HCT116 (cell line): ENCODE measurements around the gene SRGAP3. TPM values are rescaled to one million over a fixed set of nuclear protein-coding genes. Genes with fewer than 3 reads are reported as not detected.

Source experiments
- ATAC-seq: fragments of 200-7000 bp; cut with Tn5 transposase; 2 replicates; pipeline ENCODE4 v1.9.1; 2020; ENCODE audit warnings: mild to moderate bottlenecking, moderate library complexity
- BruUV-seq: library from RNA; stranded (reverse); fragments of 400-500 nt; replicated peaks from 2 replicates; lab custom pipeline; 2021; lab: Mats Ljungman, UMichigan
- CTCF ChIA-PET: fragments of 300-600 bp; sonication (Branson Sonifier 250); formaldehyde crosslinking; loops from one replicate; lab custom pipeline; 2021; ENCODE audit warnings: antibody characterized with exemption; lab: Charles Lee
- POLR2A ChIA-PET: fragments of 300-600, 350-600 bp; sonication (Branson Sonifier 250); formaldehyde crosslinking; loops from one replicate; lab custom pipeline; 2021; ENCODE audit warnings: antibody characterized with exemption; lab: Charles Lee
- RAD21 ChIA-PET, 2 experiments: fragments of 300-600 bp; sonication (Branson Sonifier 250); formaldehyde crosslinking; loops; one replicate each; lab custom pipeline; 2023; ENCODE audit warnings: low total read pairs in 2 of 2; ENCODE audit not compliant: uncharacterized antibody in 2 of 2, unreplicated experiment in 2 of 2, low non-redundant PET in 1 of 2; lab: Charles Lee
- DNase-seq: peaks from one replicate; pipeline ENCODE4 v3.0.0-alpha.2; 2010; ENCODE audit warnings: low read depth, low spot score
- H2AFZ ChIP-seq: fragments of 200-600 bp; shearing (Covaris generic), sonication (generic); 2 replicates; pipeline ENCODE4 v1.6.1; 2017; ENCODE audit warnings: low read depth, mixed run types, mixed read lengths, antibody characterized with exemption, low read length; ENCODE audit not compliant: poor library complexity, severe bottlenecking
- H3K27ac ChIP-seq: 2 replicates; pipeline ENCODE4 v1.5.1; 2012; ENCODE audit warnings: low read depth, low read length
- H3K27me3 ChIP-seq: fragments of 200-600 bp; sonication (generic); 2 replicates; pipeline ENCODE4 v1.6.1; 2016; ENCODE audit warnings: mixed run types, low read length, mixed read lengths; ENCODE audit not compliant: insufficient read depth
- H3K36me3 ChIP-seq, 2 experiments: fragments of 200-500 bp in 1 of 2; fragments of 200-600 bp in 1 of 2; sonication (Bioruptor generic) in 1 of 2; sonication (generic) in 1 of 2; 2 replicates each; pipeline versions ENCODE4 v1.5.1 to v1.6.1; 2014 to 2016; ENCODE audit warnings: low read length in 2 of 2, inconsistent platforms in 1 of 2, mixed read lengths in 1 of 2, mixed run types in 1 of 2; ENCODE audit not compliant: insufficient read depth in 2 of 2, control insufficient read depth in 1 of 2
- H3K4me1 ChIP-seq, 2 experiments: fragments of 200-600 bp in 1 of 2; sonication (generic) in 1 of 2; 2 replicates each; pipeline versions ENCODE4 v1.5.1 to v1.6.1; 2012 to 2017; ENCODE audit warnings: low read length in 2 of 2, inconsistent platforms in 1 of 2, mild to moderate bottlenecking in 1 of 2, mixed read lengths in 1 of 2, mixed run types in 1 of 2, moderate library complexity in 1 of 2; ENCODE audit not compliant: insufficient read depth in 2 of 2, control insufficient read depth in 1 of 2
- H3K4me2 ChIP-seq: fragments of 200-600 bp; sonication (generic); 2 replicates; pipeline ENCODE4 v1.6.1; 2017; ENCODE audit warnings: mixed run types, low read length, mixed read lengths
- H3K4me3 ChIP-seq, 2 experiments: fragments of 200-600 bp in 1 of 2; sonication (generic) in 1 of 2; replicated peaks in 1 of 2; 2 replicates each; pipeline ENCODE4 v1.5.1; 2011 to 2016; ENCODE audit warnings: low read length in 2 of 2, control low read depth in 1 of 2, low read depth in 1 of 2, mild to moderate bottlenecking in 1 of 2, mixed read lengths in 1 of 2, mixed run types in 1 of 2
- H3K79me2 ChIP-seq: fragments of 200-600 bp; sonication (generic); 2 replicates; pipeline ENCODE4 v1.6.1; 2017; ENCODE audit warnings: mild to moderate bottlenecking, mixed run types, low read length, moderate library complexity, mixed read lengths; ENCODE audit not compliant: insufficient read depth
- H3K9ac ChIP-seq: fragments of 200-600 bp; sonication (generic); 2 replicates; pipeline ENCODE4 v1.6.1; 2016; ENCODE audit warnings: low read length, mixed read lengths
- H3K9me2 ChIP-seq: fragments of 200-600 bp; sonication (generic), shearing (Covaris generic); 2 replicates; pipeline ENCODE4 v1.6.1; 2017; ENCODE audit warnings: mixed run types, mild to moderate bottlenecking, moderate library complexity; ENCODE audit not compliant: insufficient read depth
- H3K9me3 ChIP-seq, 2 experiments: fragments of 200-500 bp in 1 of 2; fragments of 200-600 bp in 1 of 2; sonication (Bioruptor generic) in 1 of 2; sonication (generic) in 1 of 2; 2 replicates each; pipeline ENCODE4 v1.6.1; 2014 to 2017; ENCODE audit warnings: low read length in 2 of 2, mixed read lengths in 2 of 2, inconsistent platforms in 1 of 2, low read depth in 1 of 2, mild to moderate bottlenecking in 1 of 2, mixed run types in 1 of 2, moderate library complexity in 1 of 2; ENCODE audit not compliant: control insufficient read depth in 1 of 2, insufficient read depth in 1 of 2
- H4K20me1 ChIP-seq: fragments of 200-600 bp; sonication (generic), shearing (Covaris generic); 2 replicates; pipeline ENCODE4 v1.6.1; 2017; ENCODE audit warnings: mixed run types, mild to moderate bottlenecking, moderate library complexity; ENCODE audit not compliant: insufficient read depth
- ATF3 ChIP-seq: IDR thresholded peaks from 2 replicates; pipeline ENCODE4 v1.6.1; 2012
- CBX3 ChIP-seq: IDR thresholded peaks from 2 replicates; pipeline ENCODE4 v1.6.1; 2012; ENCODE audit warnings: low read depth
- CTCF ChIP-seq, 3 experiments: fragments of 200-600 bp in 1 of 3; sonication (generic) in 1 of 3; IDR thresholded peaks in 2 of 3; conservative IDR thresholded peaks in 1 of 3; 2 replicates each; pipeline ENCODE4 v1.5.1; 2012 to 2017; ENCODE audit warnings: low read depth in 2 of 3, low read length in 2 of 3, antibody characterized with exemption in 1 of 3, borderline replicate concordance in 1 of 3, control low read depth in 1 of 3, mild to moderate bottlenecking in 1 of 3, mixed read lengths in 1 of 3, mixed run types in 1 of 3, moderate library complexity in 1 of 3; ENCODE audit not compliant: insufficient read depth in 1 of 3
- EGR1 ChIP-seq: IDR thresholded peaks from 2 replicates; pipeline ENCODE4 v1.6.1; 2012; ENCODE audit warnings: low read depth
- ELF1 ChIP-seq: IDR thresholded peaks from 2 replicates; pipeline ENCODE4 v1.6.1; 2012; ENCODE audit warnings: low read depth, borderline replicate concordance
- EZH2 ChIP-seq: fragments of 200-600 bp; sonication (generic); IDR thresholded peaks from 2 replicates; pipeline ENCODE4 v1.6.1; 2017; ENCODE audit warnings: antibody characterized with exemption, mixed run types
- EZH2phosphoT487 ChIP-seq: fragments of 200-600 bp; IDR thresholded peaks from 2 replicates; pipeline ENCODE4 v1.6.1; 2018; ENCODE audit warnings: antibody characterized with exemption, borderline replicate concordance
- FOSL1 ChIP-seq: IDR thresholded peaks from 2 replicates; pipeline ENCODE4 v1.6.1; 2012; ENCODE audit warnings: low read depth
- JUND ChIP-seq: IDR thresholded peaks from 2 replicates; pipeline ENCODE4 v1.6.1; 2012
- MAX ChIP-seq: IDR thresholded peaks from 2 replicates; pipeline ENCODE4 v1.6.1; 2012
- POLR2A ChIP-seq: IDR thresholded peaks from 2 replicates; pipeline ENCODE4 v1.7.0; 2011; ENCODE audit warnings: borderline replicate concordance; ENCODE audit not compliant: insufficient read depth, insufficient read length; ENCODE audit errors: extremely low read depth
- POLR2AphosphoS5 ChIP-seq: IDR thresholded peaks from 2 replicates; pipeline ENCODE4 v1.6.1; 2011; ENCODE audit warnings: mild to moderate bottlenecking, low read depth, low read length, moderate library complexity
- RAD21 ChIP-seq: IDR thresholded peaks from 2 replicates; pipeline ENCODE4 v1.6.1; 2012; ENCODE audit warnings: low read depth, mild to moderate bottlenecking
- REST ChIP-seq: IDR thresholded peaks from 2 replicates; pipeline ENCODE4 v1.6.1; 2012; ENCODE audit warnings: low read depth
- SIN3A ChIP-seq: IDR thresholded peaks from 2 replicates; pipeline ENCODE4 v1.6.1; 2012; ENCODE audit warnings: low read depth
- TCF7L2 ChIP-seq: IDR thresholded peaks from 2 replicates; pipeline ENCODE4 v1.7.0; 2011; ENCODE audit warnings: borderline replicate concordance, inconsistent platforms; ENCODE audit not compliant: insufficient read depth, insufficient read length; ENCODE audit errors: extremely low read depth
- YY1 ChIP-seq: IDR thresholded peaks from 2 replicates; pipeline ENCODE4 v1.6.1; 2011; ENCODE audit warnings: low read length, low read depth, moderate library complexity, mild to moderate bottlenecking; ENCODE audit not compliant: insufficient replicate concordance; ENCODE audit errors: extremely low read depth
- ZBTB33 ChIP-seq: IDR thresholded peaks from 2 replicates; pipeline ENCODE4 v1.6.1; 2011; ENCODE audit warnings: mild to moderate bottlenecking, low read length, moderate library complexity; ENCODE audit not compliant: insufficient replicate concordance; ENCODE audit errors: extremely low read depth
- ZFX ChIP-seq: fragments of 450-650 bp; IDR thresholded peaks from 2 replicates; pipeline ENCODE4 v1.6.1; 2017
- ZNF274 ChIP-seq: fragments of 200-500 bp; sonication (Bioruptor generic); IDR thresholded peaks from 2 replicates; pipeline ENCODE4 v1.6.1; 2014; ENCODE audit warnings: mild to moderate bottlenecking, low read depth, low read length, inconsistent platforms
- intact Hi-C: fragments of 100-400 bp; cut with micrococcal nuclease; formaldehyde crosslinking; loops from 2 replicates; pipeline ENCODE4 v1.10.0; 2022
- total RNA-seq: library from RNA; stranded (reverse); gene quantifications from one replicate; pipeline ENCODE4 v1.2.1, GENCODE V29; 2021; ENCODE audit not compliant: unreplicated experiment

SRGAP3 gene
- total RNA-seq, 1 experiment from 2014 or later, result 8.3 TPM

GRCh38 chr3:9202546-9202945 is 46.9 kb downstream of the SRGAP3 start:
- no peaks in the 10 kb centered on the region for H3K9me2 ChIP-seq
- POLR2A ChIA-PET, result no interaction called here
- H2AFZ ChIP-seq, result no peak overlapping the region
- ATAC-seq (no peak), DNase-seq (no peak)
- RAD21 ChIA-PET, result no interaction called here
- H3K4me3 ChIP-seq, result no peak overlapping the region
- no peaks in the 10 kb centered on the region for H3K36me3 ChIP-seq
- H3K4me1 ChIP-seq, result no peaks in the 10 kb centered on the region
- H3K9ac ChIP-seq, result no peak overlapping the region
- CTCF ChIA-PET, result interaction anchor here (0.8 kb wide), 1 partner anchor 100 kb away, joined by 3 read pairs; no protein-coding TSS in a partner anchor
- H3K27me3 ChIP-seq, result no peaks in the 10 kb centered on the region
- no peak overlapping the region for H3K27ac ChIP-seq
- no peaks in the 10 kb centered on the region for H4K20me1 ChIP-seq
- TF ChIP-seq RAD21 (no peak), FOSL1 (no peak), ZBTB33 (no peak), CTCF (IDR thresholded peaks at IDR 0.05 in 2 of 3, conservative IDR thresholded peaks at IDR 0.05 in 1 of 3; ENCODE audit: borderline replicate concordance in 1 of 3, insufficient read depth in 1 of 3, low read depth in 2 of 3, low read length in 2 of 3) (no peak), ZFX (no peak), JUND (no peak), TCF7L2 (no peak), EGR1 (no peak), ATF3 (no peak), POLR2A (no peak), MAX (no peak), YY1 (no peak), EZH2phosphoT487 (no peak), SIN3A (no peak), REST (no peak), EZH2 (no peak), ELF1 (no peak), ZNF274 (no peak), CBX3 (no peak), POLR2AphosphoS5 (no peak)
- H3K9me3 ChIP-seq, result no peaks in the 10 kb centered on the region
- intact Hi-C loops, result no loop called here
- no peaks in the 10 kb centered on the region for H3K79me2 ChIP-seq
- no peak overlapping the region for H3K4me2 ChIP-seq
- no TSS peak for BruUV-seq
